GM12865 (cell line): Measurements from ENCODE around the gene CLIP2.
A peak's percentile ranks its signal among the peaks of the same experiment; 100 is the strongest.

Experiments used
- DNase-seq: peaks from one replicate; pipeline ENCODE4 v3.0.0; 2010; ENCODE audit warnings: low read depth
- H3K4me3 ChIP-seq: 2 replicates; pipeline ENCODE4 v1.5.1; 2011; ENCODE audit warnings: mild to moderate bottlenecking, low read depth, low read length, control low read depth
- CTCF ChIP-seq: IDR thresholded peaks from 2 replicates; pipeline ENCODE4 v1.5.1; 2011; ENCODE audit warnings: low read length, control low read depth, low read depth, inconsistent platforms; ENCODE audit not compliant: insufficient read depth; ENCODE audit errors: missing control alignments

Gene CLIP2

GRCh38 chr7:74253331-74253730, 35.9 kb upstream of the CLIP2 start:
- no peak for TF ChIP-seq CTCF
- DNase-seq: no peak
- peak overlapping the region; percentile 92 for H3K4me3 ChIP-seq

- no peak for DNase-seq
- H3K4me3 ChIP-seq: peak overlapping the region; percentile 92
- TF ChIP-seq CTCF: no peak
These were observed 35.4 kb upstream of the CLIP2 start for GRCh38 chr7:74253835-74254128.

GRCh38 chr7:74254129-74254857, 34.9 kb upstream of the CLIP2 start, which contains the start of gene RFC2:
TSS of gene RFC2 (minus strand) at chr7:74254399. CDS start at chr7:74254383, 16 bp downstream.
- no peak for TF ChIP-seq CTCF
- peak; percentile 100 for DNase-seq
- H3K4me3 ChIP-seq: peak within 1 kb of the TSS; percentile 92

GRCh38 chr7:74254858-74255379, 34.3 kb upstream of the CLIP2 start:
- DNase-seq: peak; percentile 76
- peak overlapping the region; percentile 84 for H3K4me3 ChIP-seq
- no peak for TF ChIP-seq CTCF

- DNase-seq: peak; percentile 85
- peak overlapping the region; percentile 84 for H3K4me3 ChIP-seq
These were observed 33.7 kb upstream of the CLIP2 start for GRCh38 chr7:74255461-74255860.

GRCh38 chr7:74256491-74257408, 32.5 kb upstream of the CLIP2 start:
- TF ChIP-seq CTCF: no peak
- no peak overlapping the region for H3K4me3 ChIP-seq
- DNase-seq: peak; percentile 55

GRCh38 chr7:74258639-74259038, 30.6 kb upstream of the CLIP2 start:
- TF ChIP-seq CTCF: no peak
- H3K4me3 ChIP-seq: no peak overlapping the region
- no peak for DNase-seq
